SU-DHL-6 (cell line): ENCODE data around the gene AGPAT2.

Source experiments
- H2AFZ ChIP-seq: fragments of 200-600 bp; sonication (generic); 2 replicates; pipeline ENCODE4 v1.6.1; 2014; ENCODE audit warnings: low read depth, mild to moderate bottlenecking, moderate library complexity, mixed read lengths, antibody characterized with exemption, low read length; ENCODE audit not compliant: severe bottlenecking
- H3F3A ChIP-seq: fragments of 200-600 bp; shearing (Covaris generic); 2 replicates; pipeline ENCODE4 v1.6.0; 2016; ENCODE audit warnings: antibody characterized with exemption, mild to moderate bottlenecking; ENCODE audit not compliant: insufficient read depth
- H3K27ac ChIP-seq: fragments of 200-600 bp; sonication (generic); 2 replicates; pipeline ENCODE4 v1.5.1; 2016; ENCODE audit warnings: low read depth, mild to moderate bottlenecking, low read length, moderate library complexity, mixed read lengths
- H3K27me3 ChIP-seq: fragments of 200-600 bp; sonication (generic), shearing (Covaris generic); 2 replicates; pipeline ENCODE4 v1.6.0; 2014; ENCODE audit warnings: mild to moderate bottlenecking, low read length
- H3K36me3 ChIP-seq: fragments of 200-600 bp; sonication (generic); 2 replicates; pipeline ENCODE4 v1.6.1; 2014; ENCODE audit warnings: mild to moderate bottlenecking, low read length, mixed read lengths
- H3K4me2 ChIP-seq: fragments of 300-600, 200-600 bp; shearing (Covaris generic), sonication (generic); 2 replicates; pipeline ENCODE4 v1.6.0; 2014; ENCODE audit warnings: low read length, low read depth, mild to moderate bottlenecking; ENCODE audit not compliant: poor library complexity, severe bottlenecking
- H3K4me3 ChIP-seq: fragments of 200-600 bp; sonication (generic); 2 replicates; pipeline ENCODE4 v1.5.1; 2014; ENCODE audit warnings: antibody characterized with exemption, low read length, mild to moderate bottlenecking, mixed read lengths; ENCODE audit not compliant: insufficient read depth, poor library complexity, severe bottlenecking
- H3K79me2 ChIP-seq: fragments of 200-600 bp; sonication (generic); 2 replicates; pipeline ENCODE4 v1.6.1; 2014; ENCODE audit warnings: mild to moderate bottlenecking, low read length, moderate library complexity; ENCODE audit not compliant: insufficient read depth
- H3K9ac ChIP-seq: fragments of 200-600 bp; sonication (generic); 2 replicates; pipeline ENCODE4 v1.7.0; 2014; ENCODE audit warnings: mild to moderate bottlenecking, low read length
- H3K9me2 ChIP-seq: fragments of 200-600 bp; sonication (generic); replicated peaks from 2 replicates; pipeline ENCODE4 v1.6.1; 2014; ENCODE audit warnings: low read length; ENCODE audit not compliant: insufficient read depth
- H3K9me3 ChIP-seq: fragments of 200-600 bp; sonication (generic); 2 replicates; pipeline ENCODE4 v1.6.1; 2014; ENCODE audit warnings: low read length, mixed read lengths; ENCODE audit not compliant: insufficient read depth
- H4K20me1 ChIP-seq: fragments of 200-600 bp; sonication (generic); 2 replicates; pipeline ENCODE4 v1.6.1; 2014; ENCODE audit warnings: low read depth, mild to moderate bottlenecking, antibody characterized with exemption, low read length, moderate library complexity, mixed read lengths
- CTCF ChIP-seq: fragments of 200-600 bp; sonication (generic); IDR thresholded peaks from one replicate; pipeline ENCODE4 v1.5.1; 2017; ENCODE audit warnings: antibody characterized with exemption, mild to moderate bottlenecking, low read length, moderate library complexity; ENCODE audit not compliant: insufficient read depth, poor library complexity, severe bottlenecking
- EZH2phosphoT487 ChIP-seq: fragments of 200-600 bp; sonication (generic), shearing (Covaris generic); conservative IDR thresholded peaks from 2 replicates; pipeline ENCODE4 v1.6.1; 2018; ENCODE audit warnings: mild to moderate bottlenecking, antibody characterized with exemption, low read length, moderate library complexity, mixed read lengths

AGPAT2 gene

GRCh38 chr9:136645903-136646754 is 41.1 kb downstream of the AGPAT2 start:
- no peak overlapping the region for H3K27ac ChIP-seq
- no peak overlapping the region for H3K4me2 ChIP-seq
- no peaks in the 10 kb centered on the region for H3K27me3 ChIP-seq
- H3K36me3 ChIP-seq = no peaks in the 10 kb centered on the region
- H3K9me2 ChIP-seq = no peaks in the 10 kb centered on the region
- H4K20me1 ChIP-seq = no peaks in the 10 kb centered on the region
- no peak overlapping the region for H3K9ac ChIP-seq
- no peaks in the 10 kb centered on the region for H3K9me3 ChIP-seq
- no peak overlapping the region for H2AFZ ChIP-seq
- TF ChIP-seq CTCF (no peak), EZH2phosphoT487 (no peak)
- no peaks in the 10 kb centered on the region for H3K79me2 ChIP-seq
- H3F3A ChIP-seq = no peaks in the 10 kb centered on the region
- no peak overlapping the region for H3K4me3 ChIP-seq

GRCh38 chr9:136645352-136645902 is 41.8 kb downstream of the AGPAT2 start:
- no peaks in the 10 kb centered on the region for H3K9me2 ChIP-seq
- H3K79me2 ChIP-seq = no peaks in the 10 kb centered on the region
- no peak overlapping the region for H3K4me2 ChIP-seq
- TF ChIP-seq EZH2phosphoT487 (no peak), CTCF (no peak)
- no peaks in the 10 kb centered on the region for H3K36me3 ChIP-seq
- H2AFZ ChIP-seq = no peak overlapping the region
- no peak overlapping the region for H3K27ac ChIP-seq
- no peaks in the 10 kb centered on the region for H3K27me3 ChIP-seq
- H3F3A ChIP-seq = no peaks in the 10 kb centered on the region
- H4K20me1 ChIP-seq = no peaks in the 10 kb centered on the region
- no peak overlapping the region for H3K9ac ChIP-seq
- H3K4me3 ChIP-seq = no peak overlapping the region
- H3K9me3 ChIP-seq = no peaks in the 10 kb centered on the region

DNA sequence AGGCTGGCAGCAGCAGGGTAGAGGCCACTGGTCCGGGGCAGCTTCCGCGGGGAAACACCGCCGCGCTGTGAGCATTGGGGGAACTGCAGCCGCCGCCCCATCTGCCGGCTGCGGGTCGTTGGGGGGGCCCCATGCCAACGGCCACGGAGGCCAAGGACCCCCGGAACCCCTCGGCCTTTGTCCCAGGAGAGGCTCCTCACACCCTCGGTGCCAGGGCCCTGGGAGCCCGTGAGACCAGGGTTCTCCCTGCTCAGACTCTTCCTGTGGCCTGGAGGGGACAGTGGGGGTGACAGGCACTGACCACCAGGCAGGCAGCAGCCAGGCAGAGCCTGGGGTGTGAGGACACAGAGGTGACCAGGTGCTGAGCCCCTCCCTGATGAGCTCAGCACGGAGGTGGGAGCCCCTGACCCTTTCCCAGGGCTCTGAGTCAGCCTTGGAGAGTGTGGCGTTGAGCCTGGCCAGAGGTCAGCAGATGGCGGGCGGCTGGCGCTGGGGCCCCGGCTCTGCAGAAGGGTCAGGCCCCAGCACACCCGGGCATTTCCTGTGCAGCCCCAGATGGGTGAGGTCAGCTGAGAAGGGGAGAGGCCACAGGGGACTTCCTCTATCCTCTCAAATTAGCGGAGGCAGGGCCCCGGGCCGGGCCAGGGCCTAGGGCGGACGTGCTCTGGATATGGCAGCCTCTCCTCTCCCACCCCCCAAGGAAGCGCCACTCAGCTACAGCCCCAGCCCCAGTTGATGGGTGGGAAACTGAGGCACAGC is 42.5 kb downstream of the AGPAT2 start:
- H3K4me3 ChIP-seq = no peak overlapping the region
- H3K4me2 ChIP-seq = no peak overlapping the region
- TF ChIP-seq CTCF = peak; percentile 45
- no peak for TF ChIP-seq EZH2phosphoT487
- no peaks in the 10 kb centered on the region for H3K27me3 ChIP-seq
- H3K9me2 ChIP-seq = no peaks in the 10 kb centered on the region
- no peaks in the 10 kb centered on the region for H4K20me1 ChIP-seq
- no peak overlapping the region for H3K9ac ChIP-seq
- no peaks in the 10 kb centered on the region for H3K79me2 ChIP-seq
- H3K27ac ChIP-seq = no peak overlapping the region
- no peaks in the 10 kb centered on the region for H3K9me3 ChIP-seq
- H3F3A ChIP-seq = no peaks in the 10 kb centered on the region
- no peaks in the 10 kb centered on the region for H3K36me3 ChIP-seq
- no peak overlapping the region for H2AFZ ChIP-seq
